K562 (cell line): ENCODE data around the gene ARHGDIA. TPM values are rescaled to one million over a fixed set of nuclear protein-coding genes. Genes with fewer than 3 reads are reported as not detected.
A peak's percentile ranks its signal among the peaks of the same experiment; 100 is the strongest.

Experiments used
- FIP1L1 ChIP-seq: fragments of 200-400 bp; formaldehyde crosslinking; IDR thresholded peaks from 2 replicates; pipeline ENCODE4 v1.6.1; 2018; ENCODE audit warnings: mild to moderate bottlenecking, low read depth, low read length; ENCODE audit not compliant: poor library complexity, severe bottlenecking
- GTF2E2 ChIP-seq: fragments of 200-800 bp; sonication (Bioruptor generic); IDR thresholded peaks from 2 replicates; pipeline ENCODE4 v1.6.1; 2016; ENCODE audit warnings: missing genetic modification characterization, missing compliant biosample characterization
- KAT7 ChIP-seq: sonication (generic); formaldehyde crosslinking; IDR thresholded peaks from 2 replicates; pipeline ENCODE4 v1.8.0; 2022; ENCODE audit warnings: missing genetic modification reagents, mild to moderate bottlenecking, borderline replicate concordance
- PHB ChIP-seq: fragments of 250-450 bp; sonication (Bioruptor Pico); IDR thresholded peaks from 2 replicates; pipeline ENCODE4 v1.5.0; 2021
- RAD21 ChIP-seq, 2 experiments: fragments of 250-450 bp in 1 of 2; fragments of 450-650 bp in 1 of 2; sonication (Bioruptor Pico) in 1 of 2; formaldehyde crosslinking in 1 of 2; IDR thresholded peaks in 1 of 2; conservative IDR thresholded peaks in 1 of 2; 2 replicates each; pipeline versions ENCODE4 v1.4.0 to v1.8.0; 2020 to 2022; ENCODE audit warnings: mild to moderate bottlenecking in 2 of 2, moderate library complexity in 1 of 2
- SIN3B ChIP-seq: fragments of 450-650 bp; IDR thresholded peaks from 2 replicates; pipeline ENCODE4 v1.6.1; 2017; ENCODE audit warnings: low read depth, mild to moderate bottlenecking, moderate library complexity
- SRSF3 ChIP-seq: fragments of 200-400 bp; formaldehyde crosslinking; IDR thresholded peaks from 2 replicates; pipeline ENCODE4 v1.6.1; 2016; ENCODE audit warnings: mild to moderate bottlenecking, low read length, moderate library complexity; ENCODE audit not compliant: insufficient read depth
- TARDBP ChIP-seq: fragments of 450-650 bp; IDR thresholded peaks from 2 replicates; pipeline ENCODE4 v1.6.1; 2016
- TBP ChIP-seq: optimal IDR thresholded peaks from 2 replicates; pipeline ENCODE3; 2011; ENCODE audit warnings: low read depth, low read length, improper control_type of control experiment
- THRAP3 ChIP-seq: fragments of 450-650 bp; IDR thresholded peaks from 2 replicates; pipeline ENCODE4 v1.6.1; 2016; ENCODE audit warnings: mild to moderate bottlenecking, inconsistent platforms, borderline replicate concordance
- YY1 ChIP-seq, 3 experiments: IDR thresholded peaks; 2 replicates each; pipeline ENCODE4 v1.6.1; 2011; ENCODE audit warnings: low read length in 2 of 3, mild to moderate bottlenecking in 2 of 3, moderate library complexity in 2 of 3, borderline replicate concordance in 1 of 3, control low read depth in 1 of 3, low read depth in 1 of 3; ENCODE audit not compliant: insufficient read depth in 3 of 3, insufficient replicate concordance in 2 of 3, control insufficient read depth in 1 of 3, insufficient read length in 1 of 3; ENCODE audit errors: extremely low read depth in 1 of 3
- ZFPM2 ChIP-seq: fragments of 250-450 bp; sonication (Bioruptor Pico); IDR thresholded peaks from 2 replicates; pipeline ENCODE4 v1.5.1; 2022; ENCODE audit warnings: mild to moderate bottlenecking
- ZNF75A ChIP-seq: fragments of 450-650 bp; formaldehyde crosslinking; IDR thresholded peaks from 2 replicates; pipeline ENCODE4 v1.4.0; 2020; ENCODE audit warnings: mild to moderate bottlenecking
- polyA plus RNA-seq, 8 experiments: library from polyadenylated mRNA; depleted of rRNA in 4 of 8; stranded (reverse) in 5 of 8; unstranded in 3 of 8; fragments of >200 nt; fragmentation: Nextera tagmentation in 2 of 8; fragmentation: Illumina TruSeq in 1 of 8; extraction: Ambion mirVana in 2 of 8; extraction: Trizol in 1 of 8; gene quantifications; 2 replicates each; pipeline versions ENCODE4 v1.2.1 to v1.2.3, GENCODE V29; 2011 to 2014; ENCODE audit warnings: inconsistent platforms in 1 of 8, missing spikeins in 1 of 8
- total RNA-seq, 7 experiments: library from RNA; depleted of rRNA in 6 of 7; stranded (reverse); fragments of >200 nt in 6 of 7; fragmentation: Illumina TruSeq in 2 of 7; extraction: Trizol in 2 of 7; gene quantifications; 2 replicates each; pipeline versions ENCODE4 v1.2.1 to v1.2.3, GENCODE V29; 2011 to 2021; ENCODE audit warnings: low replicate concordance in 1 of 7
- TF ChIP-seq, protein P1 (sequence below): conservative IDR thresholded peaks from 2 replicates; pipeline ENCODE4 v1.6.1; 2011; ENCODE audit warnings: low read depth, mild to moderate bottlenecking, low read length; ENCODE audit not compliant: control insufficient read depth
- TF ChIP-seq, protein P2 (sequence below): fragments of 250-450 bp; sonication (Bioruptor Pico); IDR thresholded peaks from 2 replicates; pipeline ENCODE4 v1.4.0; 2020
- TF ChIP-seq, protein P3 (sequence below): fragments of 450-650 bp; IDR thresholded peaks from 2 replicates; pipeline ENCODE4 v1.6.1; 2016; ENCODE audit warnings: missing biosample characterization, missing genetic modification characterization
- TF ChIP-seq, protein P4 (sequence below): fragments of 250-450 bp; sonication (Bioruptor Pico); IDR thresholded peaks from 2 replicates; pipeline ENCODE4 v1.4.0; 2020; ENCODE audit warnings: mild to moderate bottlenecking, moderate library complexity
- TF ChIP-seq, protein P5 (sequence below): IDR thresholded peaks from 3 replicates; pipeline ENCODE4 v1.6.1; 2011; ENCODE audit warnings: borderline replicate concordance, mild to moderate bottlenecking, moderate library complexity; ENCODE audit not compliant: insufficient read length; ENCODE audit errors: extremely low read depth

Gene ARHGDIA
- total and polyA plus RNA-seq, 9 of the 15 experiments (the other 6 are each of a cell fraction or from before 2014, with no cell fraction given) = 9.6 to 340 (median 97.6) TPM

DNA sequence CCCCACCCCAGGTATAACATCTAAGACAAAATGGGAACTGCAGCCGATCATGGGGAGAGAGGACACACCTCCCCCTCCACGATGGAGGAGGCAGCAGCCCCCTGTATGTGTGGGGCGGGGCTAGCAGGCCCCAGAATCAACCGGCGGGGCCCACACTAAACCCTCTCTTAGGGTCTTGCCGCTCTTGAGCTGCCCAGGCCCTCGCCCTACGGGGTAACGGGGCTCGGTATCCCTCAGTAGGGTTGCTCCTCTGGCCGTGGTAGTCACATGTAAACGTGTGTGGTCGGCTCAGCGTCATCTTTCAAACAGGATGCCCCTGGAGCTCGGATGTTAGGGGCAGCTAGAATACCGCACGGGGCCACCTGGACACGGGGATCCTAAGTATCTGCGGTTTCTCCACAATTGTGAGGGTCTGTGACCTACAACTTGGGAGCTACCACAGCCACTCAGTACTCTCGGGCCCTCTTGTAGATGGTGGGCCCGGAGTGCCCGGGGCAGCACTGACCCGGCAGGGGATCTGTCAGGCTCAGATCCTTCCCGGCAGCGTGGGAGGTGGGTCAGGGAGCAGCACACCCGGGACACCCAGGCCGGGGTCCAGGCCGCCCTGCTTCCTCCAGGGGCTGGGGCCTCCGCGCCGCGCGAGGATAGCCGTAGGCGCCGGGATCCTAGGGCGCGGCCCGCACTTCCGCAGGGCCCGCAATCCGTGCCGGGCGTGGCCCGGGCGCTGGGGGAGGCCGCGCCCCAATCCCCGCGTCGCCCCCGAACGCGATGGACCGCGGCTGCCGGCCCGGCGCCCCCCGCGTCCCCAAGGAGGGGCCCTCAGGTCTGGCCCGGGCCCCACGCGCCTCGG lies 781 bp downstream of the ARHGDIA start (continued):
- 0 out of 2 replicates have a peak, but pooled peaks have one; percentile 58 for TF ChIP-seq KAT7 (CRISPR knock-in tag)
- peak; percentile 18 for TF ChIP-seq TBP
- TF ChIP-seq ZNF75A (CRISPR knock-in tag) = no peak
- no peak for TF ChIP-seq TARDBP
- TF ChIP-seq, protein P1, sequence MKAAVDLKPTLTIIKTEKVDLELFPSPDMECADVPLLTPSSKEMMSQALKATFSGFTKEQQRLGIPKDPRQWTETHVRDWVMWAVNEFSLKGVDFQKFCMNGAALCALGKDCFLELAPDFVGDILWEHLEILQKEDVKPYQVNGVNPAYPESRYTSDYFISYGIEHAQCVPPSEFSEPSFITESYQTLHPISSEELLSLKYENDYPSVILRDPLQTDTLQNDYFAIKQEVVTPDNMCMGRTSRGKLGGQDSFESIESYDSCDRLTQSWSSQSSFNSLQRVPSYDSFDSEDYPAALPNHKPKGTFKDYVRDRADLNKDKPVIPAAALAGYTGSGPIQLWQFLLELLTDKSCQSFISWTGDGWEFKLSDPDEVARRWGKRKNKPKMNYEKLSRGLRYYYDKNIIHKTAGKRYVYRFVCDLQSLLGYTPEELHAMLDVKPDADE = peak; percentile 51; the same call in 1 of the 2 replicates
- no peak for TF ChIP-seq PHB (CRISPR knock-in tag)
- no peak for TF ChIP-seq ZFPM2
- TF ChIP-seq, protein P2, sequence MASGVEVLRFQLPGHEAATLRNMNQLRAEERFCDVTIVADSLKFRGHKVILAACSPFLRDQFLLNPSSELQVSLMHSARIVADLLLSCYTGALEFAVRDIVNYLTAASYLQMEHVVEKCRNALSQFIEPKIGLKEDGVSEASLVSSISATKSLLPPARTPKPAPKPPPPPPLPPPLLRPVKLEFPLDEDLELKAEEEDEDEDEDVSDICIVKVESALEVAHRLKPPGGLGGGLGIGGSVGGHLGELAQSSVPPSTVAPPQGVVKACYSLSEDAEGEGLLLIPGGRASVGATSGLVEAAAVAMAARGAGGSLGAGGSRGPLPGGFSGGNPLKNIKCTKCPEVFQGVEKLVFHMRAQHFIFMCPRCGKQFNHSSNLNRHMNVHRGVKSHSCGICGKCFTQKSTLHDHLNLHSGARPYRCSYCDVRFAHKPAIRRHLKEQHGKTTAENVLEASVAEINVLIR (CRISPR knock-in tag) = no peak
- no peak for TF ChIP-seq SRSF3
- no peak for TF ChIP-seq GTF2E2 (tag)
- TF ChIP-seq, protein P3, sequence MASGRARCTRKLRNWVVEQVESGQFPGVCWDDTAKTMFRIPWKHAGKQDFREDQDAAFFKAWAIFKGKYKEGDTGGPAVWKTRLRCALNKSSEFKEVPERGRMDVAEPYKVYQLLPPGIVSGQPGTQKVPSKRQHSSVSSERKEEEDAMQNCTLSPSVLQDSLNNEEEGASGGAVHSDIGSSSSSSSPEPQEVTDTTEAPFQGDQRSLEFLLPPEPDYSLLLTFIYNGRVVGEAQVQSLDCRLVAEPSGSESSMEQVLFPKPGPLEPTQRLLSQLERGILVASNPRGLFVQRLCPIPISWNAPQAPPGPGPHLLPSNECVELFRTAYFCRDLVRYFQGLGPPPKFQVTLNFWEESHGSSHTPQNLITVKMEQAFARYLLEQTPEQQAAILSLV (tag) = no peak
- TF ChIP-seq, protein P4, sequence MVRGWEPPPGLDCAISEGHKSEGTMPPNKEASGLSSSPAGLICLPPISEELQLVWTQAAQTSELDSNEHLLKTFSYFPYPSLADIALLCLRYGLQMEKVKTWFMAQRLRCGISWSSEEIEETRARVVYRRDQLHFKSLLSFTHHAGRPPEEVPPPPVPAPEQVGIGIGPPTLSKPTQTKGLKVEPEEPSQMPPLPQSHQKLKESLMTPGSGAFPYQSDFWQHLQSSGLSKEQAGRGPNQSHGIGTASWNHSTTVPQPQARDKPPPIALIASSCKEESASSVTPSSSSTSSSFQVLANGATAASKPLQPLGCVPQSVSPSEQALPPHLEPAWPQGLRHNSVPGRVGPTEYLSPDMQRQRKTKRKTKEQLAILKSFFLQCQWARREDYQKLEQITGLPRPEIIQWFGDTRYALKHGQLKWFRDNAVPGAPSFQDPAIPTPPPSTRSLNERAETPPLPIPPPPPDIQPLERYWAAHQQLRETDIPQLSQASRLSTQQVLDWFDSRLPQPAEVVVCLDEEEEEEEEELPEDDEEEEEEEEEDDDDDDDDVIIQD = no peak
- TF ChIP-seq YY1 (IDR thresholded peaks at IDR 0.05; ENCODE audit: borderline replicate concordance in 1 of 3, control insufficient read depth in 1 of 3, extremely low read depth in 1 of 3, insufficient read depth in 3 of 3, insufficient read length in 1 of 3, insufficient replicate concordance in 2 of 3, low read depth in 1 of 3, low read length in 2 of 3) = peak; percentile 26 to 64 (median 44)
- peak; percentile 86 for TF ChIP-seq FIP1L1
- no peak for TF ChIP-seq THRAP3
- TF ChIP-seq, protein P5, sequence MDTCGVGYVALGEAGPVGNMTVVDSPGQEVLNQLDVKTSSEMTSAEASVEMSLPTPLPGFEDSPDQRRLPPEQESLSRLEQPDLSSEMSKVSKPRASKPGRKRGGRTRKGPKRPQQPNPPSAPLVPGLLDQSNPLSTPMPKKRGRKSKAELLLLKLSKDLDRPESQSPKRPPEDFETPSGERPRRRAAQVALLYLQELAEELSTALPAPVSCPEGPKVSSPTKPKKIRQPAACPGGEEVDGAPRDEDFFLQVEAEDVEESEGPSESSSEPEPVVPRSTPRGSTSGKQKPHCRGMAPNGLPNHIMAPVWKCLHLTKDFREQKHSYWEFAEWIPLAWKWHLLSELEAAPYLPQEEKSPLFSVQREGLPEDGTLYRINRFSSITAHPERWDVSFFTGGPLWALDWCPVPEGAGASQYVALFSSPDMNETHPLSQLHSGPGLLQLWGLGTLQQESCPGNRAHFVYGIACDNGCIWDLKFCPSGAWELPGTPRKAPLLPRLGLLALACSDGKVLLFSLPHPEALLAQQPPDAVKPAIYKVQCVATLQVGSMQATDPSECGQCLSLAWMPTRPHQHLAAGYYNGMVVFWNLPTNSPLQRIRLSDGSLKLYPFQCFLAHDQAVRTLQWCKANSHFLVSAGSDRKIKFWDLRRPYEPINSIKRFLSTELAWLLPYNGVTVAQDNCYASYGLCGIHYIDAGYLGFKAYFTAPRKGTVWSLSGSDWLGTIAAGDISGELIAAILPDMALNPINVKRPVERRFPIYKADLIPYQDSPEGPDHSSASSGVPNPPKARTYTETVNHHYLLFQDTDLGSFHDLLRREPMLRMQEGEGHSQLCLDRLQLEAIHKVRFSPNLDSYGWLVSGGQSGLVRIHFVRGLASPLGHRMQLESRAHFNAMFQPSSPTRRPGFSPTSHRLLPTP = no peak
- TF ChIP-seq SIN3B = 0 out of 2 replicates have a peak, but pooled peaks have one; percentile 20
- no peak for TF ChIP-seq RAD21 (CRISPR knock-in tag; conservative IDR thresholded peaks at IDR 0.05 in 1 of 2, IDR thresholded peaks at IDR 0.05 in 1 of 2)
